A673 (cell line): ENCODE measurements around the gene MAP3K3. TPM values are rescaled to one million over a fixed set of nuclear protein-coding genes. Genes with fewer than 3 reads are reported as not detected.

Experiments used
- BruUV-seq: library from RNA; stranded (reverse); fragments of 400-500 nt; replicated peaks from 2 replicates; lab custom pipeline; 2021; lab: Mats Ljungman, UMichigan
- CTCF ChIA-PET: fragments of 300-600 bp; sonication (Branson Sonifier 250); formaldehyde crosslinking; loops from one replicate; lab custom pipeline; 2022; ENCODE audit warnings: antibody characterized with exemption; lab: Charles Lee
- POLR2A ChIA-PET: fragments of 300-600 bp; sonication (Branson Sonifier 250); formaldehyde crosslinking; loops from one replicate; lab custom pipeline; 2022; ENCODE audit warnings: antibody characterized with exemption; ENCODE audit not compliant: low non-redundant PET; lab: Charles Lee
- DNase-seq: peaks from one replicate; pipeline ENCODE4 v3.0.0-alpha.2; 2015; ENCODE audit warnings: low spot score
- H3K27ac ChIP-seq: fragments of 200-600 bp; sonication (generic); 2 replicates; pipeline ENCODE4 v1.5.1; 2016; ENCODE audit warnings: mixed run types, low read depth, mild to moderate bottlenecking, mixed read lengths, antibody characterized with exemption, low read length; ENCODE audit not compliant: poor library complexity, severe bottlenecking
- H3K27me3 ChIP-seq: fragments of 200-600 bp; sonication (generic); replicated peaks from 2 replicates; pipeline ENCODE4 v1.6.1; 2017; ENCODE audit warnings: mixed run types, low read depth, mild to moderate bottlenecking, mixed read lengths, antibody characterized with exemption, low read length; ENCODE audit not compliant: insufficient read depth, poor library complexity
- H3K36me3 ChIP-seq: fragments of 200-600 bp; sonication (generic); 2 replicates; pipeline ENCODE4 v1.6.1; 2016; ENCODE audit warnings: mixed run types, mild to moderate bottlenecking, mixed read lengths, antibody characterized with exemption, low read length; ENCODE audit not compliant: insufficient read depth, poor library complexity, severe bottlenecking
- H3K4me1 ChIP-seq: fragments of 200-600 bp; sonication (generic); 2 replicates; pipeline ENCODE4 v1.6.1; 2017; ENCODE audit warnings: mixed run types, mild to moderate bottlenecking, mixed read lengths, antibody characterized with exemption, low read length; ENCODE audit not compliant: insufficient read depth, poor library complexity, severe bottlenecking
- H3K4me3 ChIP-seq: fragments of 200-600 bp; sonication (generic); 2 replicates; pipeline ENCODE4 v1.5.1; 2016; ENCODE audit warnings: low read depth, mixed run types, mild to moderate bottlenecking, mixed read lengths, low read length; ENCODE audit not compliant: poor library complexity, severe bottlenecking
- H3K9me3 ChIP-seq: fragments of 200-600 bp; sonication (generic); 2 replicates; pipeline ENCODE4 v1.6.1; 2016; ENCODE audit warnings: mixed run types, low read depth, mild to moderate bottlenecking, mixed read lengths, antibody characterized with exemption, low read length; ENCODE audit not compliant: poor library complexity, severe bottlenecking
- CTCF ChIP-seq: fragments of 300-800, 200-600 bp; sonication (generic); conservative IDR thresholded peaks from 2 replicates; pipeline ENCODE4 v1.5.1; 2017; ENCODE audit warnings: low read depth, mild to moderate bottlenecking, antibody characterized with exemption, low read length, moderate library complexity, mixed read lengths
- EZH2 ChIP-seq: fragments of 200-600 bp; sonication (generic); IDR thresholded peaks from 2 replicates; pipeline ENCODE4 v1.6.1; 2017; ENCODE audit warnings: borderline replicate concordance, low read depth, mild to moderate bottlenecking, mixed read lengths, antibody characterized with exemption, low read length; ENCODE audit not compliant: poor library complexity, severe bottlenecking
- intact Hi-C: fragments of 100-400 bp; cut with micrococcal nuclease; formaldehyde crosslinking; loops from one replicate; pipeline ENCODE4 v1.10.0; 2022; ENCODE audit not compliant: unreplicated experiment
- total RNA-seq: library from RNA; stranded (reverse); gene quantifications from 2 replicates; pipeline ENCODE4 v1.2.3, GENCODE V29; 2021

Gene MAP3K3
- total RNA-seq, 1 experiment from 2014 or later: 25.9 TPM

DNA sequence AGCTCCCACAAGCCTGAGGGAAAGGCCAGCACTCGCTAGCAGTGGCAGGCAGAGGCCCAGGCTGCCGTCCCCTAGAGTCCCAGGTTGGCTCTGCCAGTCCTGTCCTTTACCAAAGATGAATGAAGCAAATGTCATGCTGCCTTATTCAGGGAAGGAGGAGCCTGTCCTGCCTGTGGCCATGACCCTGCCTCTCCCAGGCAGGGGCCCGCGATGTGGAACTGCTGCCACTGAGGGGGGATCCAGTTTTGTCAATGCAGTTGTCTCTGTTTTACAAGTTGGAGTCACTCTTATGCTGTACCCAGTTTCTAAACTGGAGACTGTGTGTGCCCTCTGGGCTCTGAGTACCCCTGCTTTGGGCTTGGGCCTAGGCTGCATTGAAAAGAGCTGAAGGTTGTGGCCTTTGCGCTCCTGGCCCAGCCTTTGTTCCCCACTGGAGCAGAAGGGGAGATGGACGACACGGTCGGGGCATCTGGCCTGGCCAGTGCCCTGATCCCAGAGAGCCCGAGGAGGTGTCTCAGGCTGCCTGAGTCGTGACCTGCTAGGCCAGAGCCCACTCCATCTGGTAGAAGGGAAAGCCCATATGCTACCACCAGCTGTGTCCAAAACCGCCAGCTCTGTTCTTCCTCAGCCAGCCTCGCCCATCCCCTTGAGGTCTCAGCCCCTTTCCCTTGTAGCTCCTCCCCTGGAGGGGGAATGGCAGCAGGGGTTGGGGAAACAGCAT lies 72.2 kb downstream of the MAP3K3 start:
- H3K4me3 ChIP-seq: no peak overlapping the region
- TF ChIP-seq EZH2: no peak
- TF ChIP-seq CTCF: no peak
- H3K36me3 ChIP-seq: peaks cover 24% of the 10 kb centered on the region
- H3K4me1 ChIP-seq: peaks cover 23% of the 10 kb centered on the region
- CTCF ChIA-PET: interaction anchor here (0.7 kb wide), 1 partner anchor 269 kb away, joined by 6 read pairs; no protein-coding TSS in a partner anchor
- BruUV-seq: no TSS peak
- H3K27ac ChIP-seq: no peak overlapping the region
- POLR2A ChIA-PET: interaction anchor here (0.7 kb wide), 1 partner anchor 231 kb away, joined by 5 read pairs; no protein-coding TSS in a partner anchor
- intact Hi-C loops: loop anchor here (10.0 kb wide), 1 partner anchor 270 kb away; no protein-coding TSS in a partner anchor
- H3K27me3 ChIP-seq: no peaks in the 10 kb centered on the region
- no peaks in the 10 kb centered on the region for H3K9me3 ChIP-seq
- peak; percentile 75 for DNase-seq

DNA sequence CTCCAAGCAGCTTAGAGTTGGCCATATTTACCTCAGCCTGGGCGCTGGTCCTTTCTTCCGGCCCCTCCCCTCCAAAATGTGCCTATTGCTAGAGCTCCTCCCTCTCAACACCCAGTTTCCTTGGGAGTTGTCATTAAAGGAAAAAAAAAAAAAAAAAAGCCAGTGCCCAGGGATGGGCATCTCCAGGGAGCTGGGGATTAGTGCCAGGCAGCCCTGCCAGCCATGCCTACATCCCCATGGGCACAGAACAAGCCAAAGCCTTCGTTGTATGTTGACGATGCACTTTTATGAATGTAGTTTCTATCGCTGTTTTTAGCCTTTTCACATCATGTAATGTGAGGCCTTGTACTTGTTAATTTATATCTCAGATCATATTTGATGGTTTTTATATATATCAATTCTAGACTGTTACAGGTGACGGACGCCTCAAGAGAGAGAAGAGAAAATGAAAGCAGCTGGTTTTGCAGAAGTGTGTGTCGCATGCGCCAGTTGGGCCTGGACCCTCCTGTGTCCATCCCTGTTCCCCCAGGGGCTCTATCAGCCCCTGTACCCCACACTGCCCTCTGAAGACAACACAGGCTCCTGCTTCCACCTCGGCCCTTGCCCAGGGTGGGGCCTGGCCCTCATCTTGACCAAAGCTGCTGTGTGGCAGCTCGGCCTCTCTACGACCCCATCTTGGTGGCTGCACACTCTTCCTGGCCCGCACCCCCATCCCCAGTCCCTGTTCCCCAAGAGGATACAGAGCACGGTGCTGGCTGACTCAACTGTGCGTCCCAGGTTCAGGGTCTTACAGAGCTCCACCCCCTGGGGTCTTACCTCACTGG lies 72.9 kb downstream of the MAP3K3 start:
- Histone ChIP-seq H3K27me3 (no peaks in the 10 kb centered on the region), H3K4me1 (peaks cover 23% of the 10 kb centered on the region), H3K36me3 (peaks cover 24% of the 10 kb centered on the region), H3K27ac (no peak overlapping the region), H3K4me3 (no peak overlapping the region), H3K9me3 (no peaks in the 10 kb centered on the region)
- no peak for DNase-seq
- ChIA-PET POLR2A (interaction anchor here (0.6 to 0.7 kb wide), 3 partner anchors 18 to 232 kb away, joined by 3 to 6 read pairs (median 5); no protein-coding TSS in a partner anchor), CTCF (interaction anchor here (0.7 kb wide), 1 partner anchor 269 kb away, joined by 6 read pairs; no protein-coding TSS in a partner anchor)
- no peak for TF ChIP-seq CTCF
- no peak for TF ChIP-seq EZH2
- intact Hi-C loops: loop anchor here (5.0 to 10.0 kb wide), 2 partner anchors 73 to 270 kb away; partner anchors contain the start of gene MAP3K3
- TSS peak; percentile 26 for BruUV-seq

GRCh38 chr17:63695889-63696288 lies 73.7 kb downstream of the MAP3K3 start:
- TF ChIP-seq CTCF (no peak), EZH2 (no peak)
- intact Hi-C loops: loop anchor here (5.0 to 10.0 kb wide), 2 partner anchors 74 to 271 kb away; partner anchors contain the start of gene MAP3K3
- no peak overlapping the region for H3K4me3 ChIP-seq
- no peak overlapping the region for H3K27ac ChIP-seq
- H3K4me1 ChIP-seq: peaks cover 26% of the 10 kb centered on the region
- no peaks in the 10 kb centered on the region for H3K27me3 ChIP-seq
- no peaks in the 10 kb centered on the region for H3K9me3 ChIP-seq
- peaks cover 18% of the 10 kb centered on the region for H3K36me3 ChIP-seq
- ChIA-PET CTCF (no interaction called here), POLR2A (interaction anchor here (0.6 kb wide), 1 partner anchor 19 kb away, joined by 3 read pairs; no protein-coding TSS in a partner anchor)
- BruUV-seq: no TSS peak
- no peak for DNase-seq
